Measurements from ENCODE around the gene GFPT2.

- TF ChIP-seq EZH2 (IDR thresholded peaks at IDR 0.05) (no peak), POLR2AphosphoS5 (IDR thresholded peaks at IDR 0.05; ENCODE audit: borderline replicate concordance, low read depth, low read length) (no peak)
These were observed 34.7 kb upstream of the GFPT2 start for GRCh38 chr5:180387798-180388197.

All from SK-N-MC (cell line).